ENCODE results near the gene RIPOR2.
A peak's percentile ranks its signal among the peaks of the same experiment; 100 is the strongest.
"Not testable (repeated sequence)": the region's sequence is repeated elsewhere in the genome, so short reads cannot be mapped to it uniquely, and the experiment has no call there.

Gene RIPOR2

DNA sequence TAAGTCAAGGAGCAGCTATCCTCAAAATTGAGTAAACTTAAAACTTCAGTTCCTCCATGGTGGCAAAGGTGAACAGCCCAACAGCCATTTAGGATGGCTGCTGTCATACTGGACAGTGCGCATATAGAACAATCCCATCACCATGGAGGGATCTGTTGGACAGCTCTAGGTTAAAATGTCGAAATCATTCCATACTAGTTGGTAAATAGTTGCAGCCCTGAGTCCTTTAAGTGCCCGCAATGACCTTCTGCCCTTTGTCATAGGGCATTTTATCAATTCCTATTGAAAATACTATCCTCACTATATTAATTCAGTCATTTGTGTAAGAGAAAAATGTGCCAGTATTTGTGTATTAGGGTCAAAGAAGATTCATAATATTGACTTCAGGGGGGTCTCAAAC lies 128.2 kb downstream of the RIPOR2 start:
- no peak for DNase-seq (ENCODE audit: low read depth, low spot score)

GRCh38 chr6:24802271-24803059 lies 133.3 kb downstream of the RIPOR2 start:
- no peak for DNase-seq (ENCODE audit: low read depth, low spot score)

- DNase-seq (ENCODE audit: low read depth, low spot score) = no peak
These were observed 136.2 kb downstream of the RIPOR2 start for GRCh38 chr6:24799541-24799915.

DNA sequence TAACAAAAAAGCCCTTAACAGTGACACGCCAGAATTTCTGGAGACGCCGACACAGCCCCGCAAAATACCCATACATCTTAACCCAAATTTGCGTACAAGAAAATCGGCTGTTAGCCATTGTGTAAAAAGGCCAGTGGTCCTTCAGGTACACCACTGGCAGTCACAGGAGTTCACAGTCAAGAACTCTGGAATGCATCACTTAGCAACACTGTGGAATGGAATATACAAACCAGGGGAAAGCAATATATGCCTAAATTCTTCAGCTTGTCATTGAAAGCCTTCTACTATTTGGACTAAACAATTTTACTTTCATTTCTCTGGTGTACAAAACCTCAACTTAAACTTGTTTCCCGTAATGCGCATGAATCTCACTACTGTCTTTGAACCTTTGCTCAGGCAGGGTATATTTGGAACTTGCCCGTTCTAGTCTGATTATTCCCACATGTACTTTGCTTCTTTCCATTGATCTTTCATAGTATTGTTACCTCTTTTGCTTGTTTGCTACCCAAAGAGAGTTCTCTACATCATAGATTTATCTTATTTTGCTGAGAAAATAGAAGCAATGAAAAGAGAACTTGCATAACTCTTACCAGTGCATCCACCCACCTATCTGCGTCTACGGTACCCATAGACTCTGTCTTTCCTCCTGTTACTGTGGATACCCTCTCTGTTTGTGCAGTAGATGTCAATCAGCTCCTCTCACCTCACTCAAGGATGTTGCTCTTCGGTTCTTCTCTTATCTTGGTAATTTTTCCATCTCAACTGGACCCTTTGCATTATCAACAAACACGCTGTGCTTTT lies 136.8 kb downstream of the RIPOR2 start, which contains the start of gene ARMH2:
Gene ARMH2 (minus strand): TSS at position 178 of the 801 bp plus-strand sequence. CDS start 60 bp downstream, at position 118.
- DNase-seq (ENCODE audit: low read depth, low spot score) = no peak

DNA sequence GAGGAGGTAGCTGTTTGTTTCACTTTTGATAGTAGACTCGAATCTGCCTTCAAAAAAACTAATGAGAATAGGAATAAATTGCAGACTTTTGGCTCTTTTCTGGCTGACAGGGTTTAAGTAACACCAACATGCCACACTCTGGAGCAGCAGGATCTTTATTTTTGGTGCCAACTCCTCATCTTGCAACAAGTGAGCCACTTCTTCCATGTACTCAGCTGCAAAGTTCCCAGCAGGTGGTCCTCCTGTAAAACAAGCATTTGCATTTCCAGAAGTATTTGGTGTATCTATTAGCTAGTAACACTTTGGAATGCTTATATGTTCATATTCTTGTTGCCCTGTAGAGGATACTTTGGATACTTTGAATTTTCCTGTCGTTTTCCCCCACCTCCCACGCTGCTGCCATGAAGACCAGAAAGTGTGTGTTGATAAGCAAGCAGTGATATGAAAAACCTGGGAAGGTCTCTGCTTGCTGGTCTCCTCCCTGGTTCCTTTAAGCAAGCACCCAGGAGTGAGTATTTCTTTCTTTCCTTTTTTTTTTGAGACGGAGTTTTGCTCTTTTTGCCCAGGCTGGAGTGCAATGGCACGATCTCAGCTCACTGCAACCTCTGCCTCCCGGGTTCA lies 138.1 kb downstream of the RIPOR2 start:
- peak; percentile 10 for DNase-seq (ENCODE audit: low read depth, low spot score)

GRCh38 chr6:24796616-24797290 lies 139.0 kb downstream of the RIPOR2 start:
- no peak for DNase-seq (ENCODE audit: low read depth, low spot score)

DNA sequence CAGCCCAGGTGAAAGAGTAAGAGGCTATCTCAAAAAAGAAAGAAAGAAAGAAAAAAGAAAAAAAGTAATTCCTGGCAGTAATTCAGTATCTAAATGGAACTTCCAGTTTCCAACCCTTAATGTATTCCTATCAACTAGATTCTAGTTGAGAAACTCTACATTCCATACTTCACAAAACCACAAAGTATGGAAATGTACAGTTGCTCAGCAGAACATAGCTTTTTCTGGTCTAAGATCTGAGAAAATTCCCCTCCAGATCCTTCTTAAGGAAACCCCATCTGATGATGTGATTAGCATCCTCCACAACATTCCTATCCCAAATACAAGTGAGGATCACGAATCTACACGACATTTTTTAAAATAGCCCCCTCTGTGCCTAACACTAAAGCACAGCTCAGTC lies 140.7 kb downstream of the RIPOR2 start:
- DNase-seq (ENCODE audit: low read depth, low spot score) = no peak

GRCh38 chr6:24788031-24788665 lies 147.6 kb downstream of the RIPOR2 start:
- no peak for DNase-seq (ENCODE audit: low read depth, low spot score)

GRCh38 chr6:24780206-24780605 lies 155.6 kb downstream of the RIPOR2 start:
- DNase-seq (ENCODE audit: low read depth, low spot score) = no peak

DNA sequence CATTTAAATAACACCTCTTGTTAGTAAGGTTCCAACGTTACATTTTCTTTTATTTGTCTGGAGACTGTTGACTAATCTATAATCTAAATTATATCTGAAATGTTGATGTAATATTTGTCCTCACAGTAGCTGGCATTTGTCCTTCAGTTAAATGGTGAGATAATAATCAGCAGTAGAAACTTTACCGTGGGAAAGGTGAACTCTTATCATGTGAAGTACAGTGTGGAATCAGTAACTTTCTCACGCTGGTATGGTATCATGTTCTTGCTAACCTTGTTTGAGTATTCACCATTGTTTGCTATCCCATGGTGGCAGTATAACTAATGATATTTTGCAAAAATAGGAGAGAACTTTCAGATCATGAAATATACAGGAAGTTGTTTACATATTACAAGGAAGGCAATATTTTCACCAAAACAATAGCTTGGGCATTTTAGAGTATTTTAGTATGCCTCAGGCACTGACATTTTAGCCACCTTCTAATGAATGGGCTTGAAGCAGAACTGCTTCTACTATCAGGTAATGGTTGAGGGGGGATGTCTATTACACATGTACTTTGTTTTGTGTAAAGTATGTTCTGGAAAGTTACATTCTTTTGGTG lies 156.2 kb downstream of the RIPOR2 start:
- no peak for DNase-seq (ENCODE audit: low read depth, low spot score)

GRCh38 chr6:24778878-24779277 lies 156.9 kb downstream of the RIPOR2 start:
- no peak for DNase-seq (ENCODE audit: low read depth, low spot score)

DNA sequence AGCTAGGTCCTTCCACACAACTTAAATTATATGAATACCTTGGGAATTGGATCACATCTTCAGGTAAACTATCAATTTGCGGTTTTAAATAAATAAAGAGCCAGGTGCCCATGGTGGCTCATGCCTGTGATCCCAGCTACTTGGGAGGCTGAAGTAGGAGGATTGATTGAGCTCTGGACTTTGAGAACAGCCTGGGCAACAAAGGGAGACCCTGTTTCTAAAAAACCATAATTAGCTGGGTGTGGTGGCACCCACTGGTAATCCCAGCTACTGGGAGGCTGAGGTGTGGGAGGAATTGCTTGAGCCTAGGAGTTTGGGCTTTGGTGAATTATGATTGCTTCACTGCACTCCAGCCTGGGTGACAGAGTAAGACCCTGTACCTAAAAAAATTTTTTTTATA lies 157.6 kb downstream of the RIPOR2 start:
- no peak for DNase-seq (ENCODE audit: low read depth, low spot score)

DNA sequence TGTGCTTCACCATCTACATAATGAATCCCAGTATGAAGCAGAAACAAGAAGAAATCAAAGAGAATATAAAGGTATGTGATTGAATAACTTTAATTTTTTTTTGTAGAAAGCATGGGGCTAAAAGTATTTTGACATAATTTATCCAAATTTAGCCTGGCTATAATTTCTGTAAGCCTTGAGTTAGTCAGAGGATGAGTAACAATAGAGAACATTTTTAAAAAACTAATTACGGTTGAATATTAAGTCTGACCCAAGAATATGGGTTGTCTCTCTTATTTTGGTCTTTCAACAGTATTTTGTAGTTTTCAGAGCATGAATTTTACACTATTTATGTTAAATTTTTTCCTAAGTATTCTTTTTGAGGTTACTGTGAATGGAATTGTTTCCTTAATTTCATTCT lies 158.5 kb downstream of the RIPOR2 start:
- DNase-seq (ENCODE audit: low read depth, low spot score) = no peak

GRCh38 chr6:24775520-24776058 lies 160.2 kb downstream of the RIPOR2 start:
- DNase-seq (ENCODE audit: low read depth, low spot score) = no peak

DNA sequence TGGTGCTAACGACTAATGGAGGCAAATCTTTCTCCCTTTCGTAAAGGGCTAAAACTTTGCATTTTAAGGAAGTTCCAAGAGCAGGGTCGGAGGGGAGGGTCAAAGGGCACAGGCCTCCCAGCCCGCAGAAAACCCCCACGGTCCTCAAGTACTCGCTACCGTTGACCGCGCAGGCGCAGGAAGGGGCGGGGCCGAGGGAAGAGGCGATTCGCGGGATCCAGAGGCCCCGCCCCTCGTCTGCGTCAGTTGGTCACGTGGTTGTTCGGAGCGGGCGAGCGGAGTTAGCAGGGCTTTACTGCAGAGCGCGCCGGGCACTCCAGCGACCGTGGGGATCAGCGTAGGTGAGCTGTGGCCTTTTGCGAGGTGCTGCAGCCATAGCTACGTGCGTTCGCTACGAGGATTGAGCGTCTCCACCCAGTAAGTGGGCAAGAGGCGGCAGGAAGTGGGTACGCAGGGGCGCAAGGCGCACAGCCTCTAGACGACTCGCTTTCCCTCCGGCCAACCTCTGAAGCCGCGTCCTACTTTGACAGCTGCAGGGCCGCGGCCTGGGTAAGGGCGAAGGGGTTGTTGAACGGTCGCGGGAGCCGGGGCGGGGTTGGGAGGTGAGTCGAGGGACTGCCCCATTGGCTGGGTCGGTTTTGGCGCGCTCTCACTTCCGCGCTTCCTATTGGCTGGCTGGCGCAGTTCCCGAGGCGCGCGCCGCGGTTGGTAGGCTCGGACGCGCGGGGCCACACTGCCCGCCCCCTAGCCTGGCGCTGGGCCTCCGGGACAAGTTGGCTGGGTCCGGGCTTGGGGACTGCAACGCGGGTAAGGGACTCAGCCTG lies 160.9 kb downstream of the RIPOR2 start, which contains the start of gene GMNN:
Gene GMNN (plus strand): TSS at position 242 of the 824 bp plus-strand sequence. CDS start 2,310 bp downstream, outside the sequence.
- DNase-seq (ENCODE audit: low read depth, low spot score) = peak; percentile 90

GRCh38 chr6:24768361-24768760 lies 167.4 kb downstream of the RIPOR2 start:
- DNase-seq (ENCODE audit: low read depth, low spot score) = no peak

DNA sequence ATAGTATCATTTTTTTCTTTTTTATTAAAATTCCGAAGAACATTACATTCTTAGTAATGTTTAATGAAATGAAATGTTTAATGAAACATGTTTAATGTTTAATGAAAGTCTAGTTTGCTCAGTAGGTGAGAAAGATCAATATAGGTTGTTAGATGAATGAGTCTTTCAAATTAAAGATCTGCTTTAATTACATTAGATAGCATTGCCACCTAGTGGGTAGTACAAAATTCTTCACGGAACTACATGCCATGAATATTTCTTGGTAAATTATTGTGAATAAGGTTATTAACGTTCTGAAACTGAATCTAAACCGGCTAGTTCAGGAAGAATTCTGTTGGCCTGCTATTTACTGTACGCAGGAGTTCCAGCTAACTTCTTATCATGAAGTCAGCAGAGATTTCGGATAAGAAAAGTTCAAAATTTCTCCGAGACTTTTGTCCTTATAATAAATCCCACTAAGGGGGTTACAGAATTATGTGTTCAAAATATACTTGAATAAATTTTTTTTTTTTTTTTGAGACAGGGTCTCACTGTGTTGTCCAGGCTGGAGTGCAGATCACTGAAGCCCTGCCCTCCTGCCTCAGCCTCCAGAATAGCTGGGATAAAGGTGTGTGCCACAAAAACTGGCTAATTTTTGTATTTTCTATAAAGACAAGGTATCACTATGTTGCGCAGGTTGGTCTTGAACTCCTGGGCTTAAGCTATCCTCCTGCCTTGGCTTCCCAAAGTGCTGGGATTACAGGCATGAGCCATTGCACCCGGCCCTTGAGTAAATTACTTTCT lies 168.9 kb downstream of the RIPOR2 start:
- DNase-seq (ENCODE audit: low read depth, low spot score) = no peak

DNA sequence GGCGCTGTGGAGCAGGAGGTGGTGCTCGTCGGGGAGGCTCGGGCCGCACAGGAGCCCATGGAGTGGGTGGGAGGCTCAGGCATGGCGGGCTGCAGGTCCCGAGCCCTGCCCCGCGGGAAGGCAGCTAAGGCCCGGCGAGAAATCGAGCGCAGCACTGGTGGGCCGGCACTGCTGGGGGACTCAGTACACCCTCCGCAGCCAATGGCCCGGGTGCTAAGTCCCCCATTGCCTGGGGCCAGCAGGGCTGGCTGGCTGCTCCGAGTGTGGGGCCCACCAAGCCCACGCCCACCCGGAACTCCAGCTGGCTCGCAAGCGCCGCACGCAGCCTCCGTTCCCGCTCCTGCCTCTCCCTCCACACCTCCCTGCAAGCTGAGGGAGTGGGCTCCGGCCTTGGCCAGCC lies 169.8 kb downstream of the RIPOR2 start:
- DNase-seq (ENCODE audit: low read depth, low spot score) = not testable (repeated sequence)
